ENCODE measurements around the gene TMEM30B. TPM values are rescaled to one million over a fixed set of nuclear protein-coding genes. Genes with fewer than 3 reads are reported as not detected.
A peak's percentile ranks its signal among the peaks of the same experiment; 100 is the strongest.
"Not testable (repeated sequence)": the region's sequence is repeated elsewhere in the genome, so short reads cannot be mapped to it uniquely, and the experiment has no call there.

The TMEM30B gene
- total RNA-seq, 4 donors from 2014 or later, result 0.39 to 1.7 (median 1.00) TPM; not detected in 1

- DNase-seq, result no peak
- in situ Hi-C loops (cut with MboI; ENCODE audit: low sequenced_read_pairs in 4 of 4), result loop anchor here in 2 of 4 donors (25.0 kb wide), 1 partner anchor 518 kb away; no protein-coding TSS in a partner anchor
- Histone ChIP-seq H3K27ac (no peak overlapping the region), H3K9me3 (no peaks in the 10 kb centered on the region), H3K27me3 (no peaks in the 10 kb centered on the region), H3K36me3 (no peaks in the 10 kb centered on the region), H3K4me3 (no peak overlapping the region), H3K4me1 (peaks cover 0 to 3% of the 10 kb centered on the region in 2 donors)
- intact Hi-C loops (cut with DNase I; ENCODE audit: low total_unique reads), result loop anchor here (5.0 kb wide), 1 partner anchor 133 kb away; no protein-coding TSS in a partner anchor
- no peak for ATAC-seq
- TF ChIP-seq CTCF (IDR thresholded peaks at IDR 0.05 in 4 of 5, conservative IDR thresholded peaks at IDR 0.05 in 1 of 5) (no peak), POLR2A (IDR thresholded peaks at IDR 0.05) (no peak)
Measured at GRCh38 chr14:61319706-61320105, 38.6 kb upstream of the TMEM30B start.

GRCh38 chr14:61319086-61319485 lies 37.9 kb upstream of the TMEM30B start:
- ATAC-seq (no peak), DNase-seq (no peak)
- intact Hi-C loops (cut with DNase I; ENCODE audit: low total_unique reads) (no loop called here), in situ Hi-C loops (cut with MboI; ENCODE audit: low sequenced_read_pairs in 4 of 4) (loop anchor here in 2 of 4 donors (25.0 kb wide), 1 partner anchor 518 kb away; no protein-coding TSS in a partner anchor)
- H3K27ac ChIP-seq, result no peak overlapping the region
- no peaks in the 10 kb centered on the region for H3K36me3 ChIP-seq
- peaks cover 0 to 3% of the 10 kb centered on the region in 2 donors for H3K4me1 ChIP-seq
- no peak overlapping the region for H3K4me3 ChIP-seq
- TF ChIP-seq CTCF (IDR thresholded peaks at IDR 0.05 in 4 of 5, conservative IDR thresholded peaks at IDR 0.05 in 1 of 5) (no peak), POLR2A (IDR thresholded peaks at IDR 0.05) (no peak)
- H3K9me3 ChIP-seq, result no peaks in the 10 kb centered on the region
- no peaks in the 10 kb centered on the region for H3K27me3 ChIP-seq

GRCh38 chr14:61315313-61315712 lies 34.2 kb upstream of the TMEM30B start:
- no peak for TF ChIP-seq POLR2A (IDR thresholded peaks at IDR 0.05)
- TF ChIP-seq CTCF (IDR thresholded peaks at IDR 0.05 in 4 of 5, conservative IDR thresholded peaks at IDR 0.05 in 1 of 5), result no peak
- H3K36me3 ChIP-seq, result no peaks in the 10 kb centered on the region
- in situ Hi-C loops (cut with MboI; ENCODE audit: low sequenced_read_pairs in 4 of 4), result loop anchor here in 2 of 4 donors (25.0 kb wide), 1 partner anchor 522 kb away; no protein-coding TSS in a partner anchor
- H3K9me3 ChIP-seq, result no peaks in the 10 kb centered on the region
- no peak overlapping the region for H3K4me3 ChIP-seq
- no peak overlapping the region for H3K27ac ChIP-seq
- intact Hi-C loops (cut with DNase I; ENCODE audit: low total_unique reads), result no loop called here
- no peak for ATAC-seq
- DNase-seq, result no peak
- no peaks in the 10 kb centered on the region for H3K4me1 ChIP-seq
- no peaks in the 10 kb centered on the region for H3K27me3 ChIP-seq

DNA sequence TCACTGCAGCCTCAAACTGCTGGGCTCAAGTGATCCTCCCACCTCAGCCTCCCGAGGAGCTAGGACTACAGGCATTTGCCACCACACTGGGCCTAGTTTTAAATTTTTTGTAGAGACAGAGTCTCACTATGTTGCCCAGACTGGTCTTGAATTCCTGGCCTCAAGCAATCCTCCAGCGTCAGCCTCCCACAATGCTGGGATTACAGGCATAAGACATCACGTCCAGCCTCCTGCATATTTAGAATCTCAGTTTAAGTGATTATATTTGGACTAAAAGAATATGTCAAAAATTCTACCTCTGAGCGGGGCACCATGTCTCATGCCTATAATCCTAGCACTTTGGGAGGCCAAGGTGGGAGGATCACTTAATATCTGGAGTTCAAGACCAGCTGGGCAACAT lies 27.6 kb upstream of the TMEM30B start:
- intact Hi-C loops (cut with DNase I; ENCODE audit: low total_unique reads); H3K27me3 ChIP-seq: not testable (repeated sequence)

DNA sequence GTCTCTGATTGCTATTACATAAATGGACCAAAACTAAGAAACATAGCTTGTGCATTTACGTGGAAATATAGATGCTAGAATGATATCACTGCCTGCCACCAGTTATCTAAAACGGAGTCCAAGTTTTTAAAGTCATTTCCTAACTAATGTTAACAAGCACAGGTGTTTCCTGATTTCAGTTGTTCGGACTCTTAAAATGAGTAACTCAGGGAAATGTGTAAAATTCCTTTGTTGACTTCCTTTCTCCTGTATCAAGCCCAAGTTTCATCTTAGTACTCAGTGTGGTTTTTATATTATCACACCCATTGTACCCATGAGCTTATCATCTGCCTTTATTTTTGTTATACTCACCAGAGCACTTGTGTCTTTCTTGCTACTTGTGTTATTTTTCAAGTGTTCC lies 27.1 kb upstream of the TMEM30B start:
- no peaks in the 10 kb centered on the region for H3K9me3 ChIP-seq
- H3K4me3 ChIP-seq, result no peak overlapping the region
- no peaks in the 10 kb centered on the region for H3K27me3 ChIP-seq
- TF ChIP-seq CTCF (IDR thresholded peaks at IDR 0.05 in 4 of 5, conservative IDR thresholded peaks at IDR 0.05 in 1 of 5) (no peak), POLR2A (IDR thresholded peaks at IDR 0.05) (no peak)
- in situ Hi-C loops (cut with MboI; ENCODE audit: low sequenced_read_pairs in 4 of 4), result loop anchor here in 3 of 4 donors (10.0 to 25.0 kb wide), 3 partner anchors 137 to 529 kb away; no protein-coding TSS in a partner anchor
- ATAC-seq (peak; percentile 51 to 58), DNase-seq (no peak)
- H3K36me3 ChIP-seq, result no peaks in the 10 kb centered on the region
- intact Hi-C loops (cut with DNase I; ENCODE audit: low total_unique reads), result no loop called here
- H3K4me1 ChIP-seq, result no peaks in the 10 kb centered on the region
- peak overlapping the region in 3 of 4 donors; percentile 4 to 52 (median 47) for H3K27ac ChIP-seq

More for the DNA sequence above, 27.6 kb upstream of the TMEM30B start:
- H3K9me3 ChIP-seq, DNase-seq, H3K36me3 ChIP-seq, H3K4me3 ChIP-seq, H3K4me1 ChIP-seq, ATAC-seq: not testable (repeated sequence)
- H3K27ac ChIP-seq, result peak overlapping the region; percentile 4 to 52 (median 45)
- in situ Hi-C loops (cut with MboI; ENCODE audit: low sequenced_read_pairs in 4 of 4), result loop anchor here in 3 of 4 donors (10.0 to 25.0 kb wide), 3 partner anchors 136 to 529 kb away; no protein-coding TSS in a partner anchor
